GM19043 (cell line): Measurements from ENCODE around the gene ANO1.
"Not testable (repeated sequence)": the region's sequence is repeated elsewhere in the genome, so short reads cannot be mapped to it uniquely, and the experiment has no call there.

Source experiments
- ATAC-seq: cut with Tn5 transposase; IDR thresholded peaks from one replicate; pipeline ENCODE4 v1.9.1; 2021; ENCODE audit warnings: low read depth; ENCODE audit not compliant: unreplicated experiment

The ANO1 gene

GRCh38 chr11:70204466-70204799 is 126.3 kb downstream of the ANO1 start:
- no peak for ATAC-seq

GRCh38 chr11:70205049-70205725 is 127.1 kb downstream of the ANO1 start:
- no peak for ATAC-seq

GRCh38 chr11:70205766-70206165 is 127.6 kb downstream of the ANO1 start:
- ATAC-seq, result no peak

- ATAC-seq, result no peak
These were observed 128.3 kb downstream of the ANO1 start for GRCh38 chr11:70206226-70206981.

GRCh38 chr11:70206982-70207376 is 128.9 kb downstream of the ANO1 start:
- no peak for ATAC-seq

- no peak for ATAC-seq
These were observed 129.5 kb downstream of the ANO1 start for GRCh38 chr11:70207531-70208131.

- no peak for ATAC-seq
These were observed 131.3 kb downstream of the ANO1 start for GRCh38 chr11:70209391-70209912.

GRCh38 chr11:70210051-70210501 is 132.0 kb downstream of the ANO1 start:
- ATAC-seq, result no peak

- ATAC-seq, result no peak
These were observed 132.4 kb downstream of the ANO1 start for GRCh38 chr11:70210530-70210929.

GRCh38 chr11:70212227-70212811 is 134.2 kb downstream of the ANO1 start:
- ATAC-seq, result no peak

GRCh38 chr11:70217388-70217787 is 139.3 kb downstream of the ANO1 start:
- not testable (repeated sequence) for ATAC-seq

GRCh38 chr11:70218076-70218475 is 140.0 kb downstream of the ANO1 start:
- not testable (repeated sequence) for ATAC-seq

- ATAC-seq, result no peak
These were observed 142.0 kb downstream of the ANO1 start for GRCh38 chr11:70220136-70220535.

- no peak for ATAC-seq
These were observed 142.8 kb downstream of the ANO1 start for GRCh38 chr11:70220920-70221319.

GRCh38 chr11:70225681-70226177 is 147.6 kb downstream of the ANO1 start:
- no peak for ATAC-seq

- no peak for ATAC-seq
These were observed 148.1 kb downstream of the ANO1 start for GRCh38 chr11:70226183-70226582.

GRCh38 chr11:70226967-70227366 is 148.8 kb downstream of the ANO1 start:
- no peak for ATAC-seq

- no peak for ATAC-seq
These were observed 151.6 kb downstream of the ANO1 start for GRCh38 chr11:70229737-70230136.

GRCh38 chr11:70230151-70230839 is 152.2 kb downstream of the ANO1 start:
- ATAC-seq, result no peak
